Lung (tissue), 12 donors: ENCODE data around the gene GNL3. TPM values are rescaled to one million over a fixed set of nuclear protein-coding genes. Genes with fewer than 3 reads are reported as not detected.

Source experiments
- ATAC-seq: fragments of 200-7000 bp; cut with Tn5 transposase; one replicate; pipeline ENCODE4 v1.9.1; 2020; ENCODE audit warnings: moderate number of reproducible peaks; ENCODE audit not compliant: insufficient read depth, low FRiP score
- DNase-seq, 3 donors: peaks; one replicate each; pipeline ENCODE4 v3.0.0-alpha.2; 2013 to 2017
- H3K27ac ChIP-seq, 2 donors: one replicate each; pipeline ENCODE4 v1.5.1; 2013; ENCODE audit warnings: mild to moderate bottlenecking in 2 of 2, moderate library complexity in 2 of 2, control low read depth in 1 of 2, inconsistent platforms in 1 of 2, low read depth in 1 of 2, low read length in 1 of 2
- H3K27me3 ChIP-seq, 3 donors: one replicate each; pipeline ENCODE4 v1.5.1; 2013; ENCODE audit warnings: low read length in 2 of 3; ENCODE audit not compliant: control insufficient read depth in 3 of 3, insufficient read depth in 3 of 3
- H3K36me3 ChIP-seq, 4 donors: one replicate each; pipeline ENCODE4 v1.5.1; 2013; ENCODE audit warnings: low read length in 4 of 4, mild to moderate bottlenecking in 1 of 4, moderate library complexity in 1 of 4; ENCODE audit not compliant: control insufficient read depth in 4 of 4, insufficient read depth in 4 of 4
- H3K4me1 ChIP-seq, 5 donors: one replicate each; pipeline ENCODE4 v1.5.1; 2013; ENCODE audit warnings: low read length in 5 of 5, mild to moderate bottlenecking in 2 of 5, moderate library complexity in 1 of 5; ENCODE audit not compliant: control insufficient read depth in 5 of 5, insufficient read depth in 5 of 5
- H3K4me3 ChIP-seq: one replicate; pipeline ENCODE4 v1.5.1; 2013; ENCODE audit warnings: mild to moderate bottlenecking, control low read depth, moderate library complexity
- H3K9ac ChIP-seq, 2 donors: one replicate each; pipeline ENCODE4 v1.5.1; 2013; ENCODE audit warnings: low read length in 2 of 2, control low read depth in 1 of 2; ENCODE audit not compliant: insufficient read depth in 1 of 2
- H3K9me3 ChIP-seq, 4 donors: one replicate each; pipeline ENCODE4 v1.5.1; 2013; ENCODE audit warnings: low read length in 3 of 4, mild to moderate bottlenecking in 1 of 4, moderate library complexity in 1 of 4; ENCODE audit not compliant: control insufficient read depth in 4 of 4, insufficient read depth in 3 of 4
- WGBS, 2 donors: extraction: QIAGEN DNeasy Blood & Tissue Kit; methylation state at CpG; one replicate each; pipeline ENCODE4 v1.1.7; 2013; 5-methylcytosine and 5-hydroxymethylcytosine counted together
- polyA plus RNA-seq, 2 donors: library from polyadenylated mRNA; stranded (reverse); fragments of 200-250 nt; gene quantifications; one replicate each; pipeline ENCODE4 v1.2.1, GENCODE V29; 2013
- total RNA-seq, 2 donors: library from RNA; depleted of rRNA in 1 of 2; stranded (reverse); fragments of >200 nt in 1 of 2; gene quantifications; one replicate each; pipeline ENCODE4 v1.2.1, GENCODE V29; 2014 to 2021
- TF ChIP-seq, protein P1 (sequence below): IDR thresholded peaks from 2 replicates; pipeline ENCODE4 v1.5.1; 2012; ENCODE audit warnings: mild to moderate bottlenecking; ENCODE audit errors: control extremely low read depth, extremely low read depth
- donor health status: control.
- donor health status: control.
- donor health status: Bipolar disorder and iron deficiency.
- donor health status: healthy.
- donor health status: DM: yes; HTN: yes; CAD: no.

Gene GNL3
- total and polyA plus RNA-seq, 4 donors, result 57.5 to 84.6 (median 72.4) TPM

DNA sequence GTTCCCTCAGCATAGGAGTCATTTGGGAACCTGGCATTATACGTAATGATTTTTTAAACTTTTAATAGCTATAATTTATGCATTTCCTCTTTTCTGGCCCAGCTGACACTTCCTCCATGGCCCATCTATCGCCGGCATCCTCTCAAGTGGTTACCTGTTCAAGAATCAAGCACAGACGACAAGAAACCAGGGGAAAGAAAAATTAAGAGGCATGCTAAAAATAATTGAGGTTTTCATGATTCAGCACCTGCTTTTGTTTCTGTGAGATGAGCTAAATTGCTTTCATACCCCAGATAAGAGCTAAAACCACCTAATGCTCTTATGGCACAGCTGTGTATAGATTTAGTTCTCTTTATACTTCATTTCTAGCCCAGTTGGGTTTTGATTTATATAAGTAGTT lies 21.8 kb downstream of the GNL3 start:
- no peak overlapping the region for H3K9ac ChIP-seq
- H3K27me3 ChIP-seq, result no peaks in the 10 kb centered on the region
- ATAC-seq (no peak), DNase-seq (no peak)
- H3K27ac ChIP-seq, result no peak overlapping the region
- no peaks in the 10 kb centered on the region for H3K9me3 ChIP-seq
- peaks cover 2 to 13% (median 7%) of the 10 kb centered on the region in 4 donors for H3K36me3 ChIP-seq
- 33 to 68% methylated on average over 4 of the region's 4 CpGs for WGBS, 2 donors
- peaks cover 0 to 23% (median 16%) of the 10 kb centered on the region in 5 donors for H3K4me1 ChIP-seq
- no peak overlapping the region for H3K4me3 ChIP-seq
- TF ChIP-seq, protein P1, sequence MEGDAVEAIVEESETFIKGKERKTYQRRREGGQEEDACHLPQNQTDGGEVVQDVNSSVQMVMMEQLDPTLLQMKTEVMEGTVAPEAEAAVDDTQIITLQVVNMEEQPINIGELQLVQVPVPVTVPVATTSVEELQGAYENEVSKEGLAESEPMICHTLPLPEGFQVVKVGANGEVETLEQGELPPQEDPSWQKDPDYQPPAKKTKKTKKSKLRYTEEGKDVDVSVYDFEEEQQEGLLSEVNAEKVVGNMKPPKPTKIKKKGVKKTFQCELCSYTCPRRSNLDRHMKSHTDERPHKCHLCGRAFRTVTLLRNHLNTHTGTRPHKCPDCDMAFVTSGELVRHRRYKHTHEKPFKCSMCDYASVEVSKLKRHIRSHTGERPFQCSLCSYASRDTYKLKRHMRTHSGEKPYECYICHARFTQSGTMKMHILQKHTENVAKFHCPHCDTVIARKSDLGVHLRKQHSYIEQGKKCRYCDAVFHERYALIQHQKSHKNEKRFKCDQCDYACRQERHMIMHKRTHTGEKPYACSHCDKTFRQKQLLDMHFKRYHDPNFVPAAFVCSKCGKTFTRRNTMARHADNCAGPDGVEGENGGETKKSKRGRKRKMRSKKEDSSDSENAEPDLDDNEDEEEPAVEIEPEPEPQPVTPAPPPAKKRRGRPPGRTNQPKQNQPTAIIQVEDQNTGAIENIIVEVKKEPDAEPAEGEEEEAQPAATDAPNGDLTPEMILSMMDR, result no peak

DNA sequence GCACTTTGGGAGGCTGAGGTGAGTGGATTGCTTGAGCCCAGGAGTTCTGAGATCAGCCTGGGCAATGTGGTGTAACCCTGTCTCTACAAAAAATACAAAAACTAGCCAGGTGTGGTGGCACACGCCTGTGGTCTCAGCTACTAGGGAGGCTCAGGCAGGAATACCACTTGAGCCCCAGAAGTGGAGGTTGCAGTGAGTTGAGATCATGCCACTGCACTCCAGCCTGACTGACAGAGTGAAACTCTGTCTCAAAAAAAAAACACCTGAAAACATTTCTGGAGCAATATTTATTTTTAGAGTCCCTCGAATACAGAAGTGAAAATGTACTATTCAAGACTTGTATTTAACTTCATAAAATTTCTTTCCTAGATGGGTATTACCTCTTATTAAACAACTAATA lies 24.7 kb downstream of the GNL3 start:
- no peak for ATAC-seq
- Histone ChIP-seq H3K9ac (no peak overlapping the region), H3K4me1 (peaks cover 0 to 12% (median 8%) of the 10 kb centered on the region in 5 donors), H3K27ac (no peak overlapping the region), H3K27me3 (no peaks in the 10 kb centered on the region), H3K9me3 (no peaks in the 10 kb centered on the region), H3K36me3 (peaks cover 2 to 12% (median 7%) of the 10 kb centered on the region in 4 donors), H3K4me3 (no peak overlapping the region)
- DNase-seq, result no peak
- 79 to 80% methylated on average over 2 of the region's 2 CpGs for WGBS, 2 donors
- TF ChIP-seq, protein P1, result no peak

DNA sequence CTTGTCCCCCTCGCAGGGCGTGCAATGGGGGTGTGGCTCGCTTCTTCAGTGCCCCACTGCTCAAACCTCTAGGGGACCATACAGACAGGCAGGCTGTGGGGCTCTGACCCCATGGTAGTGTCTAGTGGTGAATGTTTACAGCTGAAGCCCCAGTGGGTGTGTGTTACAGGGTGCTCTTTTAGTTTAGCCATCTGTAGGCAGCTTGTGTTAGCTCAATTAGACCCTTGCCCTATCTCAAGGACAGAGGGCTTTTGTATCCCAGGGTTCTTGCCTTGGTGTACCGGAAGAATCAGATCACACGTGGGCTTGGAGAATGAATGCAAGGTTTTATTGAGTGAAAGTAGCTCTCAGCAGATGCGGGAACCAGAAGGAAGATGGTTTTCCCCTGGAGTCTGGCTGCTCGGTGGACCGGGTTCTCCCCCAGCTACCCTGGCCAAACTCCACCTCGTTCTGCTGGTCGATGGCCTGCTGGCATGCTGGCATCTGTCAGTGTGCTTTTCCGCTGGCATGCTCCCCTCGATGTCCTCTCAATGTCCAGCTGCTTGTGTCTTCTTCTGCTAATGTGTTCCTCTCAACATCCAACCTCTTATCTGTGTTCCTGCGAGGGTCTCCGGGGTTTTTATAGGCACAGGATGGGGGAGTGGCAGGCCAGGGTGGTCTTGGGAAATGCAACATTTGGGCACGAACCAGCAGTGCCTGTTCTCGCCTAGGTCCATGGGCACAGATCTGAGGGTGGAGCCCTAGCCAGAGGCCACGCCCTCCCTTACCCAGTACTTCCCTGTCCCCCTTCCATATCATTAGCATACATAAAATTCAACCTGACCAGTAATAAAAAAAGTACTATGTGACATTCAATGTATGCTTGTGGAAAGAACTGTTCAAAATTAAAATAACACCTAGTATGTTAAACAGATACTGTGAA lies 26.7 kb downstream of the GNL3 start:
- TF ChIP-seq, protein P1, result no peak
- Histone ChIP-seq H3K27ac (no peak overlapping the region), H3K27me3 (no peaks in the 10 kb centered on the region), H3K4me3 (no peak overlapping the region), H3K36me3 (peaks cover 3 to 14% (median 6%) of the 10 kb centered on the region in 4 donors), H3K9me3 (no peaks in the 10 kb centered on the region), H3K4me1 (peaks cover 0 to 2% (median 0%) of the 10 kb centered on the region in 5 donors), H3K9ac (no peak overlapping the region)
- ATAC-seq (no peak), DNase-seq (no peak)
- WGBS, 2 donors, result 96 to 97% methylated on average over 17 of the region's 17 CpGs
